T follicular helper cell (primary cell): ENCODE data around the gene ITGB6.

Experiments used
- DNase-seq: peaks from one replicate; pipeline ENCODE4 v3.0.0-alpha.2; 2020; ENCODE audit warnings: low read depth

The ITGB6 gene

DNA sequence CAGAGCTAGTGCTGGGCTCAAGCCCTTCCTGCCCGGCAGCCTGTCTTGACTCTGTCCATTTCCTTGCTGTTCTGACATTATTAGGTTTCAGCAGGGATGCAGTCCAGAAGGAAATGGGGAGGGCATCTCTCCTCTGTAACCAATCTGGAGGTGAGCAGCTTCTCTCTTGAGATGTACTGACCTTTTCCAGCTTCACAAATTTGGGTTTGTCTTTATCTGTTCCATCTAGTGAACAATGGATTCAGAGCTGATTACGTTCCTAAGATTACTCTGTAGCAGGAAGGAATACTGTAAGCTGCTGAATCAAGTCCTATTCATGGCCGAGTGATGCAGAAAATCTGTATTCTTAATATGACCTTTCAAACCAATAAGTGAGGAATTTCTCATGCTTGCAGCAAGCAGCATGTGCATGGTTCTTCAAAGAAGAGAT lies 148.7 kb downstream of the ITGB6 start:
- DNase-seq, result no peak

GRCh38 chr2:160050147-160050546 lies 149.9 kb downstream of the ITGB6 start:
- DNase-seq, result no peak
